ENCODE results near the gene GPC6.

The GPC6 gene

DNA sequence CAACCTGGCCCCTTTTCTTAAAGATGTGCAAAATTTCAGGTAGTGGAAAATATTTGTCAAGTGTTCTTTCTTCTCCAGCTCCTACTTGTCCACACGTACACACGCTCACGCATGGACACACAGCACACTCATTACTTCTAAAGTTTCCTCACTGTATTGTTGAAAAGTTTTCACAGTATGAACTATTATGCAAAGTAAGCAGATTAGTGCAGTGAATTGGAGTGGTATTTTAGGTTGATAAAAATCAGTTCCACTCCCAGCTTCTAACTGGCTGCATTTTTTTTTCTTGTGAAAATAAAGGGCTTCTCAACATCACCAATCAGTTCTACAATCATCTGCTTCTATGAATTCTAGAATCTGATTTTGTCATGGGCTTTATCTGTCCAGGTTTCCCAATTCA lies 988.4 kb downstream of the GPC6 start:
- in situ Hi-C loops (cut with MboI; ENCODE audit: low sequenced_read_pairs), result no loop called here

DNA sequence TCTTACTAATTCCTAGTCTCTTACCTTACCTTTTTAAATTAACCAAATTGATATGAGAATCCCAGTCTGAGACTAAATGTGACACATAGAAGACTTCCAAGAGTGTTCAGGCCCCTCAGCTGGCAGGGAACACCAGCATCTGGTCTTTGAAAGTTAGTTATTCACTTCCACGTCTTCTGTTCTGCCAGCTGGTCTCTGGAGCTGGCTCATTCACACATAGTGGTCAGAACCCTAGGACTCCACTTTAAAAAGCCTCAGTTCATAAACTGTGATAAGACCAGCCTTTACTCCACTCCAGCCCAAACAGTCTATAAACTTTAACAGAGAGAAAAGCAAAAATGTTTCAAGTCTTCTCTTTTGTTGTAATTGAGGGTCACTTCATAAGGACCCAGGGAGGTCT lies 989.9 kb downstream of the GPC6 start:
- in situ Hi-C loops (cut with MboI; ENCODE audit: low sequenced_read_pairs), result no loop called here

GRCh38 chr13:94217370-94217769 lies 990.8 kb downstream of the GPC6 start:
- in situ Hi-C loops (cut with MboI; ENCODE audit: low sequenced_read_pairs), result no loop called here

DNA sequence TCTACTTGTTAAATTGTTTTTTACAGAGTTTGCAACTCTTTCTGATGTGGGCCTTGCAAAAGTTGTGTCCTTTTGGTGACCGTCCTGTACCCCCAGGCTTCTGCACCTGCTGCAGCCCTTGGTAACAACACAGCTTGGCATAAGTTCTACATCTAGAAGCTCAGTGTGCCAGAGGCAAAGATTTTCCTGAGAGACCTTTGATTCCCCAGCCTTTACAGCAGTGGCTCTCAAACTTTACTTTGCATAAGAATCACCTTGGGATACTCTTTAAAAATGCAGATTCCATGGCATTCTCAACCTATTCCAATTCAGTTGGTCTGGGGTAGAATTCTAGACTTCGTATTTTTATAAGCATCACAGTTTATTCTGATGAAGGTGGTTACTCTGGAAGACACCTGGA lies 991.9 kb downstream of the GPC6 start:
- in situ Hi-C loops (cut with MboI; ENCODE audit: low sequenced_read_pairs), result no loop called here

GRCh38 chr13:94218951-94219350 lies 992.3 kb downstream of the GPC6 start:
- in situ Hi-C loops (cut with MboI; ENCODE audit: low sequenced_read_pairs), result no loop called here

DNA sequence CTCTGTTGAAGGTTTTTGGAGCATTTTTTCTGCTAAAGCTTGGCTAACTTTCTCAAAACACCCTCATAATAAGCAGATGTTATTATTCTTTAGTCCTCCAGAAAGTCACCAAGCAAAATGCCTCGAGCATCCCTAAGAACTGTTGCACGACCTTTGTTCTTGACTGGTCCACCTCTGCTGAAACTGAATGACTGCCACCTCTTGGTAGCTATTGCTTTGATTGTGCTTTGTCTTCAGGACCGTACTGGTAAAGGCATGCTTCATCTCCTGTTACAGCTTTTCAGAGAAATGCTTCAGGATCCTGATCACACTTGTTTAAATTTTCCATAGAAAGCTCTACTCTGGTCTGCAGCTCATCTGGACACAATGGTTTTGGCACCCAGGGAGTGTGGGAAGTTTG lies 998.1 kb downstream of the GPC6 start:
- in situ Hi-C loops (cut with MboI; ENCODE audit: low sequenced_read_pairs), result no loop called here

DNA sequence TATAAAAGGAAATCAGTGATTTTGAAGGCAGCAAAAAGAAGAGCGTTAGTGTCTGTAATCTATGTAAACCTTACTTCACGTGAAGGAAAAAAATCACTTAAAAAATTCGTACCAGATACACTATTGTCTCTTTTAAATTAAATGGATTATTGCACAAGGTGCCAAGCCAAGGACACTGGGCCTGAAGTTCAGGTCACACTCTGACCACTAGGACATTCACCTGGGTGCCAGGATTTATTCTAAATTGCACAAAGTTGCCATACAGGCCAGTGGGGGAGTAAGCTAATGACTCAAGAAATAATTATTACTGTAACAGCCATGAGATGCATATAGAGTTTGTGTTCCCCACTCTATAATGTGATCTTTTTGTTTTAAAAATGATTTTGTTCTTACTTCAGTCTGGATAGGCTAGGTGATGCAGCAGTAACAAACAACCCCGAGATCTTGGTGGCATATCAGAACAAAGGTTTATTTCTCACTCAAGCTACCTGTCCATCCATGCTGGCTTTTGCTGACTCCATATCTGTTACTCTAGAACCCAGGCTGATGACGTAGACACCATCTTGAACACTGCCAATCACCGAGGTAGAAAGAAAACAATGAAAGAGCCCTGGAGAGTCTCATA lies 1000.8 kb downstream of the GPC6 start:
- in situ Hi-C loops (cut with MboI; ENCODE audit: low sequenced_read_pairs), result no loop called here

DNA sequence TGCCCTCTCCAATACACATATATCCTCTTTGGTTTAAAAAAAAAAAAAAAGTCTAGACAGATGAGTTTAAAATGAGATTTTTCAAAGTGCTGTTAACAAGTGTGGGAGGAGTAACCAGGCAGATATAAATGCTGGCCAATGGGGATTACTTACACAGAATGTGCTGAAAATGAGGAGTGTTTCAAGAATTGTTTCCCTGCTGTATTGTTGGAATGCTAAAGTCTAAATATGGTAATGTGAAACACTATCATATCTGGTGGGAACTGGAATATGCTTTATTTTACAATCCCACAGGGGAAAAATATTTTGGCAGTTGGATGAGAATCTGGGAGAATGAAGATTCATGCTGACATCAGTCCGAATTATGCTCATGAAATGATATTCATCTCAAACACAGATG lies 1002.2 kb downstream of the GPC6 start:
- in situ Hi-C loops (cut with MboI; ENCODE audit: low sequenced_read_pairs), result no loop called here

DNA sequence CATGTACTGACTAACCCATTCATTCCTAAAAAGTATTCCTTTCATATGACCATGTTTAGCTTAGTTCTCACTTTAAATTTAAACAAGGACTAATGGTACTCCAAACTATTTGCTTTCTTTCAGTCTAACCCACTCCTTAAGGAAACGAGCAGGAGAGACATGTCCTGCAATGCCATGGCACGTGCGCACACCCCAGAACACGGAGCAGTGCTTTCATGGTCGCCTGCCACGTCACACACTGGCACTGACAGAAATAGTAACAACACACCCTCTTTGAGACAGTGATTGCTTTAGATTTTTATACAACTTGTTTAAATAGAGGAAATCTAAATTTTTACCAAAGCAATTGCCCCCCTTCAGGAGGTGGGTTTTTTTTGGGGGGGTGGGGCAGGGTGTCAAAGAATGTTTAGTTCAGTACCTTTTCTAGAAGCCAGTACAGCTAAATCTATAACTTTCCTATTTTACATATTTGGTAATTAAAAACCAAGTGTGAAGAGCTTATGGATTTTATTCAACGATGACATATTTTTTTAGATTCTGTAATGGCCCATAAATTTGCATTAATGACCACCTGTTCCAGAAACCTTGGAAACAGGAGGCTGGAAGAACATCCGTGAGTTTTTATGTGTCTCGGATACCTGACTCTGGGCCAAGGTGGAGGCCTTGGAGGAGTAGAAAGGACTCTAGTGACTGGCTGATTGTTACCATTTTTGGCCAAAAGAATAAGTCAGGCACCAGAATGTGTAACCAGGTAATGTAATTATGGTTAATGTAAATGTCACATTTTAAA lies 1005.7 kb downstream of the GPC6 start:
- in situ Hi-C loops (cut with MboI; ENCODE audit: low sequenced_read_pairs), result no loop called here

DNA sequence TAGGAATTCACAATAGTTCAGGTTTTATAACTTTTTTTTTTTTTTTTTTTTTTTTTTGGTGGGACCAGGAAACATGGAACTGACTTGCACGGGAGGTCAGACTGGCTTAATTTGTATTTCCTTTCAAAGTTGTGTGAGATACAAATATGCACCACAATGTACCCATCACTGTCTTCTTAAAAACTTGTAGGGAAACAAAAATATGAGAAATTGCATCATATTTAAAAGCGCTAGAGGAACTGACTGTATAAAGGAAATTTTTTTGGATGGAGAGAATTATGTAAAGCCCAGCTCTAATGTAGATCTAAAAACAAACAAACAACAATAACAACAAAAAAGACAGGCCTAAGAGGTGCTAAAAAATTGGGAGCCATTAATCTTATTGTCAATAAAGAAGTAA lies 1006.3 kb downstream of the GPC6 start:
- in situ Hi-C loops (cut with MboI; ENCODE audit: low sequenced_read_pairs), result no loop called here

- in situ Hi-C loops (cut with MboI; ENCODE audit: low sequenced_read_pairs), result no loop called here
Measured at GRCh38 chr13:94233401-94233800, 1006.8 kb downstream of the GPC6 start.

DNA sequence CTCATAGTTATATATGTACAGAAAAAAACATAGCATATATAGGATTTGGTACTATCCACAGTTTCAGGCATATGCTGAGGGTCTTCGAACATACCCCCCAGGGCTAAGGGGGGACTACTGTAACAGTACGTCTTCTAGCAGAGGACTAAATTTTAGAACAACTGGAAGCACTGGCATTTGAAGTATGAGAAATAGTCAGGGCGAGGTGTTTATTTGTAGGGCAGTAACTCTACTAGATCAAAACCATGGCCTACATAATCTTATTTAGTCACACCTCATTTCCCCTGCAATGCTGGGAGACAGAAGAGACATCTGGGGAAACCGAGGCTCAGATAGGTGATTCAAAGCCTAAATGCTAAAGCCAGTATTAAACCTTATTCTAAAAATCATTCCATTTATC lies 1007.2 kb downstream of the GPC6 start:
- in situ Hi-C loops (cut with MboI; ENCODE audit: low sequenced_read_pairs), result no loop called here

DNA sequence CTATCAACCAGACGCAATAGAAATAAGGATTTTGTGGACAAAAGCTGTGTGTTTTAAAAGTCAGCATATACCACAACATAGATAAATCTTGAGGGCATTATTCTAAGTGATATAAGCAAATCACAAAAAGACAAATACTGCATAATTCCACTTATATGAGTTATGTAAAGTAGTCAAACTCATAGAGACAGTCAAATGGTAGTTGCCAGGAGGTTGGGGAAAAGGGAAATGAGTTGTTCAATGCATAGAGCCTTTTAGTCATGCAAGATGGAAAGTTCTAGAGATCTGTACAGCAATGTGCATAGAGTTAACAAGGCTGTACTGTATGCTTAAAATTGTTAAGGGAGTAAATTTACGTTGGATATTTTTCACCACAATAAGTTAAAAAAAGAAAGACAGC lies 1008.1 kb downstream of the GPC6 start:
- in situ Hi-C loops (cut with MboI; ENCODE audit: low sequenced_read_pairs), result no loop called here

- in situ Hi-C loops (cut with MboI; ENCODE audit: low sequenced_read_pairs), result no loop called here
Measured at GRCh38 chr13:94236132-94236531, 1009.5 kb downstream of the GPC6 start.

DNA sequence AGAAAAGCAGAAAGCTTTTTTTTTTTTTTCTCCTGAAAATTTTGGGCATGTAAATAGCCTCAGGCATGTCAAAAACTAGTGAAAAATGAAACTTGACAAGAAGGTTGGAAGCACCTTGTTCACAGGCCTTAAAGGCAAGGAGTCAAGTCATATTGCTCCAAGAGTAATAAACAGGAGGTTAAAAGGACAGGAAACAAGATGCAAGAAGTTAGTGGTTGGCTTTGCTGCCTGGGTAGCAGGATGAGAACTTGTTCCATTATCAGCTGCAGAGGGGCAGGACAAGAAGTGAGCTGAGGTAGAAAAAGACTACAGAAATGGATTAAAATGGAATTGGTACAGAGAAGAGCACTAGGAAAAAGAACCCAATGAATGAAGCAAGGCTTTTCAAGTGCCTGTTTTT lies 1010.3 kb downstream of the GPC6 start:
- in situ Hi-C loops (cut with MboI; ENCODE audit: low sequenced_read_pairs), result no loop called here

DNA sequence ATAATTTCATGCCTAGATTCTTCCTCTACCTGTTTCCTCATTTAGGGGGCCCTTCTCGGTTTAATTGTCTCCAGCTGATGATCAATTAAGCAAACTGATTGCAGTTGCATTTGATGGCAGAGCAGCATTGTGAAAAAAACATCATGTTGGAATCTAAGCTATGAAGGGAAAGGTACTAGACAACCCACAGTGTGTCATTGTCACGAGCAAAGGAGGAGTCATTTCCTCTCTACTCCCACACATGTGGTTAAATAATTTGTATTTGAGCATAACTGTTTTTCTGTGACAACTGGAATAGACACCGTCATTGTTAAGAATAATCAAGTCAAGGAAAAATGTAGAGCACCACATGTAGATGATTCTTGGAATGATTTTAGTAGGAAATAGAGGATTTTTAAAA lies 1012.5 kb downstream of the GPC6 start:
- in situ Hi-C loops (cut with MboI; ENCODE audit: low sequenced_read_pairs), result no loop called here

DNA sequence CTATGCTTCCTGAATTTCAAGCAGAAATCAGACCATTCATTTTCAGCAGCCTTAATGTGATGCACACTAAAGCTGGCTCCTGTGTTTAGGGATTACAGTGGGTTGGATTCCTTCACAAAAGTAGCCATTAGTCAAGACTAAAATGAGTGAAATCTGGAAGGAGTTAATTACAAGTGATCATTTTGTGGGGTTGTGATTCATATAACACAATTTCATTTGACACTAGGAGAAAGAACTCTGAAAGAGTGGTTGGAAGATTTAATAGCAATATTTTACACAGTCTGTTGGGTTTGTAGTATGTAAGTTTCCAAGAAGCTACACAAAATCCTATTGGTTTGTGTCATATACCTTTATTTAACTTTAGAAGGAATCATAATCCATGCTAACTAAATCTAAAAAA lies 1015.9 kb downstream of the GPC6 start:
- in situ Hi-C loops (cut with MboI; ENCODE audit: low sequenced_read_pairs), result no loop called here

- in situ Hi-C loops (cut with MboI; ENCODE audit: low sequenced_read_pairs), result no loop called here
Measured at GRCh38 chr13:94243551-94243950, 1016.9 kb downstream of the GPC6 start.

GRCh38 chr13:94246495-94246894 lies 1019.9 kb downstream of the GPC6 start:
- in situ Hi-C loops (cut with MboI; ENCODE audit: low sequenced_read_pairs), result no loop called here

DNA sequence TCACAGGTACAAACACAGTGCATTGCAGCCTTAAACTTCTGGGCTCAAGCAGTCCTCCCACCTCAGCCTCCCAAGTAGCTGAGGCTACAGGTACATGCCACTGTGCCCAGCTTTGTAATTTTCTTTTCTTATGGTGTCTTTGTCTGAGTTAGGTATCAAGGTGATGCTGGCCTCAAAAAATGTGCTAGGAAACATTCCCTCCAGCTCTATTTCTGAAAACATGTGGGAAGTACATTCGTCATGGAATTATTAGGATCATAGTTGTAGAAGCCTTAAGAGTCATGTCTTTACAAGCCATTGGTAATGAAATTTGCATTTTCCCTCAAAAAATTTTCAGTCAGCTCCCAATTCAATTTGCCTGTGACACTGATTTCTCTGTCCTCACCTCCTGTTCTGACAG lies 1021.3 kb downstream of the GPC6 start:
- in situ Hi-C loops (cut with MboI; ENCODE audit: low sequenced_read_pairs), result no loop called here

DNA sequence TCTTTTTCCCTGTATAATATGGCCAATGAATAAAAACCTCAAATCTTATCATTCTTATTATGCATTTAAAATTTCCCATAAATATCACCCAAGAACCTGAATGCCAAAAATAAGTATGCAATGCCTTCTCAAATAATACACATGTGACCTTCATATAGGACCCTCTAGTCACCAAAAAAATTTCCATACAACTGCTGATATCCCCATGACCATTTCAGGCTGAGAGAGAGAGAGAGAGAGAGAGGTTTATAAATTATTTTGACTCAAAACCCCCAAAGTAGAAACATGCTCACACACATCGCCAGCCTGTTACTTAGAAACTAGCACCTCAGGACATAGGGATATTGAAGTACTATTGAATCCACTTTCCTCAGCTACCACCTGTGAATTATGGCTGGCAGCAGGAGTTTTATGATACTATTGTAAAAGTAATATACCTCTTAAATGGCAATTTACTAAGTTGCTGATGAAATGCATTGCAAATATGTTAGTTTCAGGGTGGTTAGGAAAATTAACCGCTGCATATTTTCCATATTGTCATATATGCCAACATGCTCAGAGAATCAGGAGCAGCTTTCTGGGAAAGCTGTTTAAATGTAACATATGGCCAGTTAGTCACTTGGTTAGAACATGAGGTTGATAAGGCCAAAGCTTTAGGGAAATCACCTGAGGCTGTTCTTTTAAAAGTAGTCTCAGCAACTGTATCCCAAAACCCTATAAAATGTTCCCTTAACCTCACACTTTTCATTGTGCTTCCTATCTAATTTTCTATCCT lies 1022.0 kb downstream of the GPC6 start:
- in situ Hi-C loops (cut with MboI; ENCODE audit: low sequenced_read_pairs), result no loop called here

DNA sequence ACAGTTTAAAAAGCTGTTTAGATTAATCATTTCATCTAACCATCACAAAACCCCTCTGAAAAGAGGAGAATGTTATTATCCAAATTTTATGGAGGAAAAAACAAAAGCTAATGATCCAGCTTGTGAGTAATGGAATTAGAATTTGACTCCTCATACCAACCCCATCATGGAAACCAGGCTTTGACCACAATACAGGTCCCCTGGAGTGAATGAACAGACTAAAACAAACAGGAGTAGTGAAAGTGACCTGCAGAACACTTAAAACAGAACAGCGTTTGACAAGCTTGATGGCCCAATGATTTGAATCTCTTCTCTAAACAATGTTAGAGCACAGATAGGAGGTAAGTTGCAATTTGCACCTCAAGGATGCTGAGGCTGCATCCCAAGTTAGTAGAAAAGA lies 1022.9 kb downstream of the GPC6 start:
- in situ Hi-C loops (cut with MboI; ENCODE audit: low sequenced_read_pairs), result no loop called here
